Sigmoid colon (tissue), 4 donors: ENCODE measurements around the gene OGFOD1.

Experiments used
- CTCF ChIP-seq, 4 experiments: fragments of 450-650 bp in 3 of 4; fragments of 200-600 bp in 1 of 4; IDR thresholded peaks; one replicate each; pipeline ENCODE4 v1.5.1; 2016 to 2019; ENCODE audit warnings: antibody characterized with exemption in 4 of 4, mild to moderate bottlenecking in 3 of 4, moderate library complexity in 2 of 4
- EP300 ChIP-seq, 4 donors: sonication (generic); formaldehyde crosslinking; IDR thresholded peaks; one replicate each; pipeline ENCODE4 v1.6.1; 2017; ENCODE audit warnings: antibody characterized with exemption in 4 of 4
- POLR2A ChIP-seq, 2 donors: fragments of 450-650 bp; IDR thresholded peaks; one replicate each; pipeline ENCODE4 v1.6.1; 2016; ENCODE audit warnings: antibody characterized with exemption in 2 of 2, mild to moderate bottlenecking in 2 of 2, moderate library complexity in 2 of 2

- TF ChIP-seq CTCF (IDR thresholded peaks at IDR 0.05) (no peak), POLR2A (IDR thresholded peaks at IDR 0.05) (no peak), EP300 (IDR thresholded peaks at IDR 0.05) (no peak)
Observed at GRCh38 chr16:56470232-56470631, 18.9 kb downstream of the OGFOD1 start.
